Activated CD8-positive, alpha-beta T cell treated with anti-CD3 and anti-CD28 coated beads for 36 hours (primary cell): ENCODE data around the gene CEP164. TPM values are rescaled to one million over a fixed set of nuclear protein-coding genes. Genes with fewer than 3 reads are reported as not detected.

Experiments used
- ATAC-seq: fragments of 200-7000 bp; cut with Tn5 transposase; one replicate; pipeline ENCODE4 v1.10.0; 2021; ENCODE audit warnings: mild to moderate bottlenecking, moderate library complexity
- CTCF ChIA-PET: fragments of 350-600 bp; sonication (Branson Sonifier 250); formaldehyde crosslinking; loops from one replicate; lab custom pipeline; 2021; ENCODE audit warnings: antibody characterized with exemption; lab: Charles Lee
- POLR2A ChIA-PET: fragments of 350-600 bp; sonication (Branson Sonifier 250); formaldehyde crosslinking; loops from one replicate; lab custom pipeline; 2021; ENCODE audit warnings: antibody characterized with exemption; lab: Charles Lee
- DNase-seq: peaks from one replicate; pipeline ENCODE4 v3.0.0-alpha.2; 2020
- H3K27ac Mint-ChIP-seq: one replicate; pipeline ENCODE4 v1.8.0; 2021; ENCODE audit warnings: mild to moderate bottlenecking, mixed read lengths
- H3K27me3 Mint-ChIP-seq: one replicate; pipeline ENCODE4 v1.8.0; 2021; ENCODE audit warnings: mixed read lengths
- H3K36me3 Mint-ChIP-seq: one replicate; pipeline ENCODE4 v1.8.0; 2021; ENCODE audit warnings: low read depth, mixed read lengths
- H3K4me1 Mint-ChIP-seq: one replicate; pipeline ENCODE4 v1.8.0; 2021; ENCODE audit warnings: low read depth, mixed read lengths
- H3K4me3 Mint-ChIP-seq: one replicate; pipeline ENCODE4 v1.8.0; 2021; ENCODE audit warnings: mild to moderate bottlenecking, moderate library complexity, mixed read lengths
- H3K9me3 Mint-ChIP-seq: one replicate; pipeline ENCODE4 v1.8.0; 2021; ENCODE audit warnings: mixed read lengths
- intact Hi-C: fragments of 100-400 bp; cut with micrococcal nuclease; formaldehyde crosslinking; loops from one replicate; pipeline ENCODE4 v1.10.0; 2022
- total RNA-seq, 2 experiments: library from RNA; stranded (reverse); gene quantifications; one replicate each; pipeline ENCODE4 v1.2.3, GENCODE V29; 2021
- TF ChIP-seq, protein P1 (sequence below): fragments of 200-600 bp; IDR thresholded peaks from one replicate; pipeline ENCODE4 v1.8.0; 2022; ENCODE audit warnings: antibody characterized with exemption, mild to moderate bottlenecking

The CEP164 gene
- total RNA-seq, 2 experiments from 2014 or later: 24.0 to 25.5 TPM

GRCh38 chr11:117303101-117303500 lies 24.6 kb upstream of the CEP164 start:
- Mint-ChIP-seq H3K27ac (no peak overlapping the region), H3K9me3 (no peaks in the 10 kb centered on the region), H3K4me3 (no peak overlapping the region), H3K4me1 (no peaks in the 10 kb centered on the region), H3K36me3 (no peaks in the 10 kb centered on the region), H3K27me3 (no peaks in the 10 kb centered on the region)
- DNase-seq (no peak), ATAC-seq (no peak)
- TF ChIP-seq, protein P1, sequence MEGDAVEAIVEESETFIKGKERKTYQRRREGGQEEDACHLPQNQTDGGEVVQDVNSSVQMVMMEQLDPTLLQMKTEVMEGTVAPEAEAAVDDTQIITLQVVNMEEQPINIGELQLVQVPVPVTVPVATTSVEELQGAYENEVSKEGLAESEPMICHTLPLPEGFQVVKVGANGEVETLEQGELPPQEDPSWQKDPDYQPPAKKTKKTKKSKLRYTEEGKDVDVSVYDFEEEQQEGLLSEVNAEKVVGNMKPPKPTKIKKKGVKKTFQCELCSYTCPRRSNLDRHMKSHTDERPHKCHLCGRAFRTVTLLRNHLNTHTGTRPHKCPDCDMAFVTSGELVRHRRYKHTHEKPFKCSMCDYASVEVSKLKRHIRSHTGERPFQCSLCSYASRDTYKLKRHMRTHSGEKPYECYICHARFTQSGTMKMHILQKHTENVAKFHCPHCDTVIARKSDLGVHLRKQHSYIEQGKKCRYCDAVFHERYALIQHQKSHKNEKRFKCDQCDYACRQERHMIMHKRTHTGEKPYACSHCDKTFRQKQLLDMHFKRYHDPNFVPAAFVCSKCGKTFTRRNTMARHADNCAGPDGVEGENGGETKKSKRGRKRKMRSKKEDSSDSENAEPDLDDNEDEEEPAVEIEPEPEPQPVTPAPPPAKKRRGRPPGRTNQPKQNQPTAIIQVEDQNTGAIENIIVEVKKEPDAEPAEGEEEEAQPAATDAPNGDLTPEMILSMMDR: no peak
- ChIA-PET CTCF (no interaction called here), POLR2A (interaction anchor here (1.4 kb wide), 1 partner anchor 20 kb away, joined by 3 read pairs; no protein-coding TSS in a partner anchor)
- intact Hi-C loops: no loop called here

DNA sequence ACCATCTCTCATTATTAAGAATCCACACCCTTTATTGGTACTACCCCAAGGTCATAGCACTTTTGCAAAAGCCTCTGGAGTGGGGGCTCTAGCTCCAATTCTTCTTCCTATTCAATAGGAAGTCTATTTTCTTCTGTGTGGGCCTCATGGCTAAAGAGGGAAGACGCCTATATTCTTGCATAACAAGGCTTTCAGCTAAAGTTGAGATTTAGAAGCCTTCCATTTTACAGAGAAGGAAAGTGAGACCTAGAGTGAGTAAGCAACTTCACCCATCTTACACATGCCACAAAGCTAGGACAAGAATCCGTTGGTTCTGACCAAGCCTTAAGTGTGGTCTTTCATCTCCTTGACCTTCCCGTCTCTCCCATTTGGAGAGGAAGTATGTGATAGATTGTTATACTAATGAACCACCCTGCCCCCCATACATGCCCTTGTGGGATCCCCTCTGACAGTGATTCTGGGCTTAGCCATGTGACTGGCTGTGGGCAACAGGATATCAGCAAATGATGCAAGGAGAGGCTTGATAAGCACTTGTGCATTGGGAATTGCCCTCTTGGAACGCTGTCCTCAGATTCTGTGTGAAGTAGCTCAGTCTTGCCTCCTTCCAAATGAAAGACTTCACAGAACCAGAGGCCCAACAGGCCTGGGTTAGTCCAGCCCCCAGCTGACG lies 23.9 kb upstream of the CEP164 start:
- ChIA-PET CTCF (no interaction called here), POLR2A (interaction anchor here (1.4 kb wide), 1 partner anchor 21 kb away, joined by 3 read pairs; no protein-coding TSS in a partner anchor)
- Mint-ChIP-seq H3K4me1 (no peaks in the 10 kb centered on the region), H3K4me3 (no peak overlapping the region), H3K36me3 (no peaks in the 10 kb centered on the region), H3K9me3 (no peaks in the 10 kb centered on the region), H3K27ac (no peak overlapping the region), H3K27me3 (no peaks in the 10 kb centered on the region)
- TF ChIP-seq, protein P1: no peak
- intact Hi-C loops: no loop called here
- DNase-seq: no peak
- no peak for ATAC-seq

DNA sequence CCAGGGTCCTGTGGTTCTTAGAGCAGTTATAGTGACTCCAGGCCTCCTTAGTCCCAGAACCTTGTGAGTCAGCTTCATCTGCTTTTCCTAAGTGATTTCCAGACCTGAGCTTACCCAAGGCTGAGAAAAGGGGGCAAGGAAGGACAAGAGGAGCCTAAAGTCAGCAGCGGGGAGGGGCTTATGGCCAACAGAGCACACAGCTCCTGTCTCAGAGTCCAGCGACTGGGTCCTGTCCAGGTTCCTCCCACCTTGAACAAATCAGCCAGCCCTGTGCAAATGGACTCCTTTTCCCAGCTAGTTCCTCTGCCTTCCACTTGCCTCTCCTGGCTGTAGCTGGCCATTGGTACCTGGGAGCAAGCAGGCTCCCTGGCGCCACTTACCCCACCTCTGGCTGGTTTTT lies 22.5 kb upstream of the CEP164 start:
- TF ChIP-seq, protein P1: no peak
- CTCF ChIA-PET: no interaction called here
- POLR2A ChIA-PET: interaction anchor here (0.6 kb wide), 1 partner anchor 256 kb away, joined by 3 read pairs; no protein-coding TSS in a partner anchor
- Mint-ChIP-seq H3K36me3 (no peaks in the 10 kb centered on the region), H3K4me1 (no peaks in the 10 kb centered on the region), H3K27ac (no peak overlapping the region), H3K9me3 (no peaks in the 10 kb centered on the region), H3K4me3 (no peak overlapping the region), H3K27me3 (peaks cover 2% of the 10 kb centered on the region)
- ATAC-seq (no peak), DNase-seq (no peak)
- intact Hi-C loops: no loop called here

DNA sequence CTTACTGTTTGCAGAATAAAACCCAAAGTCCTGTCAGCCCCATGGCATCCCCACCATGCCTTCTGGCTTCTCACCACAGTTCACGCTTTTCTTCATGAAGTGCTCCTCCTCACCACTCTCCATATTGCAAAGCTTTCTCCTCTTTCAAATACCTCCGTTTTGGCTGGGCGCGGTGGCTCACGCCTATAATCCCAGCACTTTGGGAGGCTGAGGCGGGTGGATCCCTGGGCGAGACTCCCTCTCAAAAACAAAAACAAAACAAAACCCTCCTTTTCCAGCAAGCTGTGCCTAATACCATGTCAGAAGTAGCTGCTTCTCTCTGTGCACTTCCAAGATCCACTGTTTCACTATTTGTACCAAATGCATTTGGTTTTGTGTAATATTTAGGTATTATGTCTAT lies 18.3 kb upstream of the CEP164 start:
- ATAC-seq (no peak), DNase-seq (no peak)
- no peaks in the 10 kb centered on the region for H3K4me1 Mint-ChIP-seq
- TF ChIP-seq, protein P1: no peak
- intact Hi-C loops: no loop called here
- H3K36me3 Mint-ChIP-seq: no peaks in the 10 kb centered on the region
- no peak overlapping the region for H3K4me3 Mint-ChIP-seq
- peaks cover 10% of the 10 kb centered on the region for H3K27me3 Mint-ChIP-seq
- H3K27ac Mint-ChIP-seq: no peak overlapping the region
- ChIA-PET POLR2A (interaction anchor here (0.6 kb wide), 1 partner anchor 81 kb away, joined by 3 read pairs; no protein-coding TSS in a partner anchor), CTCF (no interaction called here)
- H3K9me3 Mint-ChIP-seq: no peaks in the 10 kb centered on the region

DNA sequence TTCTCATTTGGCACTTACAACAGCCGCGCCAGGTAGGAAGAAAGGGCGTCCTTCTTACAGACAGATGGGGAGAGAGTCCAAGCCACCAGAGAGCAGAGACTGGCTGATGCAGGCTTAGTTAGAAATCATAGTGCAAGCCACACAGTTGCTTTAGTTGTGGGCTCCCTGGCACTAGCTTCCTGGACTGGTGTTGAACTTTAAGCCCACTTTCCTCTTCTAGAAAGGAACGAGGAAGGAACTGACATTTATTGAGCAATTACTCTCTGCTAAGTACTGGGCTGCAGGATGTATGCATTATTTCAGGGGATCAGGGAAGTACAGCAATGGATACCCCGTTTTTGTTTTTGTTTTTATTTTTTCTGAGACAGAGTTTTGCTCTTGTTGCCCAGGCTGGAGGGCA lies 14.6 kb upstream of the CEP164 start:
- Mint-ChIP-seq H3K9me3 (no peaks in the 10 kb centered on the region), H3K4me1 (peaks cover 4% of the 10 kb centered on the region), H3K27me3 (peaks cover 27% of the 10 kb centered on the region), H3K27ac (no peak overlapping the region), H3K4me3 (no peak overlapping the region), H3K36me3 (no peaks in the 10 kb centered on the region)
- CTCF ChIA-PET: no interaction called here
- DNase-seq (no peak), ATAC-seq (no peak)
- TF ChIP-seq, protein P1: no peak
- POLR2A ChIA-PET: no interaction called here
- intact Hi-C loops: no loop called here
